PC-9 (cell line): ENCODE results near the gene CD80. TPM values are rescaled to one million over a fixed set of nuclear protein-coding genes. Genes with fewer than 3 reads are reported as not detected.

Experiments used
- BruUV-seq: library from RNA; stranded (reverse); fragments of 400-500 nt; replicated peaks from 2 replicates; lab custom pipeline; 2021; lab: Mats Ljungman, UMichigan
- CTCF ChIA-PET: fragments of 300-600 bp; sonication (Branson Sonifier 250); formaldehyde crosslinking; loops from one replicate; lab custom pipeline; 2022; ENCODE audit warnings: antibody characterized with exemption; lab: Charles Lee
- POLR2A ChIA-PET: fragments of 300-600 bp; sonication (Branson Sonifier 250); formaldehyde crosslinking; loops from one replicate; lab custom pipeline; 2022; ENCODE audit warnings: antibody characterized with exemption; ENCODE audit not compliant: unreplicated experiment; lab: Charles Lee
- DNase-seq, 2 experiments: peaks; one replicate each; pipeline versions ENCODE4 v3.0.0 to v3.0.0-alpha.2; 2015 to 2022; ENCODE audit warnings: mixed read lengths in 1 of 2
- H2AFZ ChIP-seq: fragments of 200-600 bp; sonication (generic); 2 replicates; pipeline ENCODE4 v1.8.1; 2017; ENCODE audit warnings: antibody characterized with exemption
- H3F3A ChIP-seq: fragments of 200-600 bp; sonication (generic); 2 replicates; pipeline ENCODE4 v1.8.1; 2017; ENCODE audit warnings: antibody characterized with exemption, mild to moderate bottlenecking, low read depth; ENCODE audit not compliant: insufficient read depth
- H3K27ac ChIP-seq: fragments of 200-600 bp; sonication (generic); 2 replicates; pipeline ENCODE4 v1.6.1; 2016; ENCODE audit warnings: mixed run types
- H3K27me3 ChIP-seq: fragments of 200-600 bp; sonication (generic); 2 replicates; pipeline ENCODE4 v1.6.1; 2016; ENCODE audit warnings: low read depth, mixed run types; ENCODE audit not compliant: insufficient read depth
- H3K36me3 ChIP-seq: fragments of 200-600 bp; sonication (generic); 2 replicates; pipeline ENCODE4 v1.6.1; 2016; ENCODE audit warnings: low read depth, mixed run types
- H3K4me1 ChIP-seq: fragments of 200-600 bp; sonication (generic); replicated peaks from 2 replicates; pipeline ENCODE4 v1.6.1; 2016; ENCODE audit warnings: mixed run types; ENCODE audit not compliant: insufficient read depth
- H3K4me2 ChIP-seq: fragments of 200-600 bp; sonication (generic); 2 replicates; pipeline ENCODE4 v1.6.1; 2017; ENCODE audit warnings: mixed run types
- H3K4me3 ChIP-seq: fragments of 200-600 bp; sonication (generic); 2 replicates; pipeline ENCODE4 v1.6.1; 2016; ENCODE audit warnings: mixed run types
- H3K79me2 ChIP-seq: fragments of 200-600 bp; sonication (generic); 2 replicates; pipeline ENCODE4 v1.6.1; 2017; ENCODE audit warnings: low read depth, mixed run types
- H3K9me2 ChIP-seq: fragments of 200-600 bp; sonication (generic); 2 replicates; pipeline ENCODE4 v1.8.1; 2017; ENCODE audit warnings: mild to moderate bottlenecking; ENCODE audit not compliant: insufficient read depth
- H3K9me3 ChIP-seq: fragments of 200-600 bp; sonication (generic); 2 replicates; pipeline ENCODE4 v1.8.1; 2016; ENCODE audit warnings: low read depth; ENCODE audit not compliant: insufficient read depth
- H4K20me1 ChIP-seq: fragments of 200-600 bp; sonication (generic); 2 replicates; pipeline ENCODE4 v1.8.1; 2017; ENCODE audit not compliant: insufficient read depth
- EZH2 ChIP-seq: fragments of 200-600 bp; sonication (generic); IDR thresholded peaks from 2 replicates; pipeline ENCODE4 v1.8.0; 2017; ENCODE audit warnings: antibody characterized with exemption, low read depth
- intact Hi-C: fragments of 100-400 bp; cut with micrococcal nuclease; formaldehyde crosslinking; loops from one replicate; pipeline ENCODE4 v1.10.0; 2022; ENCODE audit not compliant: unreplicated experiment
- total RNA-seq: library from RNA; stranded (reverse); gene quantifications from 2 replicates; pipeline ENCODE4 v1.2.3, GENCODE V29; 2021
- TF ChIP-seq, protein P1 (sequence below): fragments of 200-600 bp; sonication (generic); conservative IDR thresholded peaks from 2 replicates; pipeline ENCODE4 v1.6.1; 2017; ENCODE audit warnings: mixed run types, antibody characterized with exemption, mild to moderate bottlenecking, moderate library complexity

CD80 gene
- total RNA-seq, 1 experiment from 2014 or later = not detected

DNA sequence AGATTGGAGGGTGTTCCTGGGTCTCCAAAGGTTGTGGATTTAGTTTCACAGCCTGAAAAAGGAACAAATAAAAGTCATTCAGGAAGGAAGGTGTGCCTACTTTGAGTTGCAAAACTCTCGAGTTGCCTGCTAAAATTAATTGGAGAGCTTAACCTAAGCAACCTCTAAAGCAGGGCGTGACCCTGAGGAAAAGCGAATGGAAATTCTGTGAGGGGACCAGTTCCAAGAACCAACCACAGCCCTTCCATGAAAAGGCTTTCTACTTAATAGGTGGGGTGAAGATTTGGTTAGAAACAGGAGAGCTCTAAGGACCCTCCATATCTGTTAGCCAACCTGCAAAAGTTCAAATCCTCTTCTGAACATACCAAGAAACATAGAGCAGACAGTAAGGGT, 1.5 kb downstream of the CD80 start:
- H3K4me1 ChIP-seq = no peaks in the 10 kb centered on the region
- TF ChIP-seq, protein P1, sequence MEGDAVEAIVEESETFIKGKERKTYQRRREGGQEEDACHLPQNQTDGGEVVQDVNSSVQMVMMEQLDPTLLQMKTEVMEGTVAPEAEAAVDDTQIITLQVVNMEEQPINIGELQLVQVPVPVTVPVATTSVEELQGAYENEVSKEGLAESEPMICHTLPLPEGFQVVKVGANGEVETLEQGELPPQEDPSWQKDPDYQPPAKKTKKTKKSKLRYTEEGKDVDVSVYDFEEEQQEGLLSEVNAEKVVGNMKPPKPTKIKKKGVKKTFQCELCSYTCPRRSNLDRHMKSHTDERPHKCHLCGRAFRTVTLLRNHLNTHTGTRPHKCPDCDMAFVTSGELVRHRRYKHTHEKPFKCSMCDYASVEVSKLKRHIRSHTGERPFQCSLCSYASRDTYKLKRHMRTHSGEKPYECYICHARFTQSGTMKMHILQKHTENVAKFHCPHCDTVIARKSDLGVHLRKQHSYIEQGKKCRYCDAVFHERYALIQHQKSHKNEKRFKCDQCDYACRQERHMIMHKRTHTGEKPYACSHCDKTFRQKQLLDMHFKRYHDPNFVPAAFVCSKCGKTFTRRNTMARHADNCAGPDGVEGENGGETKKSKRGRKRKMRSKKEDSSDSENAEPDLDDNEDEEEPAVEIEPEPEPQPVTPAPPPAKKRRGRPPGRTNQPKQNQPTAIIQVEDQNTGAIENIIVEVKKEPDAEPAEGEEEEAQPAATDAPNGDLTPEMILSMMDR = no peak
- no peak for TF ChIP-seq EZH2
- H2AFZ ChIP-seq = no peak overlapping the region
- intact Hi-C loops = no loop called here
- no TSS peak for BruUV-seq
- no peaks in the 10 kb centered on the region for H3F3A ChIP-seq
- H3K36me3 ChIP-seq = no peaks in the 10 kb centered on the region
- no peaks in the 10 kb centered on the region for H3K27me3 ChIP-seq
- POLR2A ChIA-PET = no interaction called here
- H3K9me2 ChIP-seq = no peaks in the 10 kb centered on the region
- H3K79me2 ChIP-seq = no peaks in the 10 kb centered on the region
- no peak overlapping the region for H3K27ac ChIP-seq
- H3K4me2 ChIP-seq = no peak overlapping the region
- DNase-seq = no peak
- CTCF ChIA-PET = no interaction called here
- no peaks in the 10 kb centered on the region for H4K20me1 ChIP-seq
- H3K9me3 ChIP-seq = no peaks in the 10 kb centered on the region
- no peak overlapping the region for H3K4me3 ChIP-seq

DNA sequence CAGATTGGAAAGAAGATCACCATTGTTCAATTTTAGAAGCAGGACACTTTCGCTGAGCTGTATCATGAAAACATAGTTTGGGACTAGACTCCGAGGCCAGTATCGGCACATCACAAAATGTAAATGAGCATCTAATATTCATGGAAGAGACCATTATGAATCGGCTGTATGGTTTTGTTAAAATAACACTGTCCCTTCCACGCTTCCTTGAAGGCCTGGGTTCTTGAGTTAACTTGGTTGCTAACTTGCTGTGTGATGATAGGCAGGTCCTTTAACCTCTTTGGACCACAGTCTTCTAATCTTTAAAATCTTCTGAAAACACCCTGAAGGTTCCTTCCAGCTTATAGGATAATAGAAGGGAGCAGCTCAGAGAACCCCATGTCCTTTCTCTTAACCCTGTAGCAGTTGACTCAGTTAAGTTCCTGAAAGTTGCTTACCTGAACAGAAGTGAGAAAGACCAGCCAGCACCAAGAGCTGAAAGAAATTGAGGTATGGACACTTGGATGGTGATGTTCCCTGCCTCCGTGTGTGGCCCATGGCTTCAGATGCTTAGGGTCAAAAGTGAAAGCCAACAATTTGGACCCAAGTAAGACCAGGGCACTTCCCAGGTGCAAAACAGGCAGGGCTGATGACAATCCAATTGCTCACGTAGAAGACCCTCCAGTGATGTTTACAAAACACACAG, 2.1 kb downstream of the CD80 start:
- no peak overlapping the region for H3K4me2 ChIP-seq
- no peaks in the 10 kb centered on the region for H3K9me3 ChIP-seq
- ChIA-PET POLR2A (no interaction called here), CTCF (no interaction called here)
- no peaks in the 10 kb centered on the region for H3K36me3 ChIP-seq
- no peak overlapping the region for H3K27ac ChIP-seq
- H3K9me2 ChIP-seq = no peaks in the 10 kb centered on the region
- no peaks in the 10 kb centered on the region for H3F3A ChIP-seq
- TF ChIP-seq EZH2 = no peak
- TF ChIP-seq, protein P1 = no peak
- no peak for DNase-seq
- no peaks in the 10 kb centered on the region for H3K27me3 ChIP-seq
- H3K79me2 ChIP-seq = no peaks in the 10 kb centered on the region
- no TSS peak for BruUV-seq
- H4K20me1 ChIP-seq = no peaks in the 10 kb centered on the region
- no peak overlapping the region for H3K4me3 ChIP-seq
- H3K4me1 ChIP-seq = no peaks in the 10 kb centered on the region
- no peak overlapping the region for H2AFZ ChIP-seq
- intact Hi-C loops = no loop called here

DNA sequence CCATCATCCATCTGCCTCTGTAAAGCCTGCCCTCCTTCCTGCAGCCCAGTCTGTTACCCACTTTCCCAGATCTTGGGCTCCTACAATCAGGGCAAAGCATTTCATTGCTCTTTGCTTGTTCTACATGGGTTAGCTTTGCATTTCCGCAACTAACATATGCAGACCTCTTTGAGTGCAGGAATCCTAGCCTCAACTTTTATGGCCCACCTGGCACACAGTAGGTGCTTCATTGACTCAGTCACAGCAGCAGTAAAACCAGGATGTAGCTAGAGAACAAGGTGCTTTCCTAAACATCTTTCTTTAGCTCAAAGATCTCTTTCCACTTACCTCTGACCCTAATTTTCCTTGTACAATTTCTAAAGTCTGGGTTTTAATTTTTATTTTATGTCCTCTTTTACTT, 3.5 kb downstream of the CD80 start:
- ChIA-PET POLR2A (no interaction called here), CTCF (no interaction called here)
- BruUV-seq = no TSS peak
- Histone ChIP-seq H3K9me2 (no peaks in the 10 kb centered on the region), H3K79me2 (no peaks in the 10 kb centered on the region), H3K27me3 (no peaks in the 10 kb centered on the region), H3K36me3 (no peaks in the 10 kb centered on the region), H3K9me3 (no peaks in the 10 kb centered on the region), H3F3A (no peaks in the 10 kb centered on the region), H2AFZ (no peak overlapping the region), H3K4me1 (no peaks in the 10 kb centered on the region), H4K20me1 (no peaks in the 10 kb centered on the region), H3K4me3 (no peak overlapping the region), H3K27ac (no peak overlapping the region), H3K4me2 (no peak overlapping the region)
- no peak for DNase-seq
- TF ChIP-seq EZH2 = no peak
- TF ChIP-seq, protein P1 = no peak
- intact Hi-C loops = no loop called here
